ENCODE results near the gene CDC23. TPM values are rescaled to one million over a fixed set of nuclear protein-coding genes. Genes with fewer than 3 reads are reported as not detected.

Gene CDC23
- total RNA-seq, 1 experiment from 2014 or later: 41.3 TPM

DNA sequence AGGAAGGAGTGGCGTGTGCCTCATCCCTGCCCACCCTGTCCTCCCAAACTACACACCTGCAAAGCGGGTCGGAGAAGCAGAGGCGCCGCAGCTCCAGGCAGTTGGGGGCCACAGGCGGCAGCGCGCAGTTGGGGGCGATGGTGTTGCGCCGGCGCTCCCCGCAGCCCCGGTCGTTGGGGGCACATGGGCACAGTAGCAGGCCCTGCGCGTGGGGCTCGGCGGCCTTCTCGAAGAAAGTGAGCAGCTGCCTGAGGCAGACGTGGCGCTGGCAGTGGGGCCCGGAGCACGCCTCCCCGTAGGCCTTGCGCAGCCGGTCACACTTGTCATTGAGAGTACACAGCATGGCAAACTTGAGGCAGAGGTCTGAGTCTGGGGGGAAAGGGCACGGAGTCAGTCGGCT is 44.5 kb upstream of the CDC23 start:
- Histone ChIP-seq H3K18ac (ENCODE audit: insufficient read length, low read depth, low read length) (no peak overlapping the region), H3K27ac (ENCODE audit: insufficient read length, low read depth, low read length) (no peak overlapping the region), H3K14ac (ENCODE audit: insufficient read depth, low read length) (no peak overlapping the region; the same call in 1 of the 2 replicates), H2AFZ (ENCODE audit: low read length) (no peak overlapping the region), H2BK120ac (ENCODE audit: low read depth, low read length, poor library complexity, severe bottlenecking) (no peak overlapping the region), H2AK5ac (ENCODE audit: insufficient read length, low read length) (no peak overlapping the region), H3K9ac (ENCODE audit: extremely low read depth, insufficient read length, low read length) (no peak overlapping the region), H3K23ac (ENCODE audit: insufficient read length, low read depth, low read length) (no peak overlapping the region), H4K91ac (ENCODE audit: insufficient read length, low read depth, low read length) (no peak overlapping the region), H3K9me3 (ENCODE audit: control insufficient read depth, low read depth, low read length) (no peaks in the 10 kb centered on the region), H3K4ac (ENCODE audit: low read depth, low read length) (no peak overlapping the region), H4K5ac (ENCODE audit: insufficient read length, low read depth, low read length) (no peak overlapping the region), H2BK12ac (ENCODE audit: insufficient read length, low read depth, low read length) (no peak overlapping the region), H3T11ph (ENCODE audit: low read length) (no peak overlapping the region), H2BK15ac (ENCODE audit: low read depth, low read length) (no peak overlapping the region; the same call in 1 of the 2 replicates), H3K56ac (ENCODE audit: insufficient read length, low read depth, low read length) (no peak overlapping the region), H2BK5ac (ENCODE audit: insufficient read length, low read length) (no peak overlapping the region), H3K4me1 (ENCODE audit: insufficient read depth, low read length) (no peaks in the 10 kb centered on the region), H3K23me2 (ENCODE audit: insufficient read length, low read depth, low read length, poor library complexity, severe bottlenecking) (peaks cover 2% of the 10 kb centered on the region), H2BK20ac (ENCODE audit: low read depth, low read length, poor library complexity, severe bottlenecking) (no peak overlapping the region), H3K4me2 (ENCODE audit: insufficient read depth, insufficient read length, low read length) (no peak overlapping the region), H3K79me2 (ENCODE audit: insufficient read depth, low read length) (no peaks in the 10 kb centered on the region), H4K20me1 (ENCODE audit: control insufficient read depth, insufficient read depth, insufficient read length) (no peaks in the 10 kb centered on the region), H4K8ac (replicated peaks; ENCODE audit: insufficient read length, low read depth, low read length) (no peak overlapping the region), H3K27me3 (ENCODE audit: insufficient read depth, low read length) (no peaks in the 10 kb centered on the region), H3K79me1 (ENCODE audit: insufficient read depth, low read depth, low read length, poor library complexity, severe bottlenecking) (no peaks in the 10 kb centered on the region)
- peaks cover 4 to 7% of the 10 kb centered on the region in 2 experiments; a peak in 3 of 4 replicates for H3K4me1 Mint-ChIP-seq
- no peak for DNase-seq
- WGBS (ENCODE audit: extremely low coverage, insufficient read length, low lambda C conversion rate): no CpG with 5 or more reads among the region's 29 CpGs
- TF ChIP-seq CTCF (conservative IDR thresholded peaks at IDR 0.05): no peak
- no peak overlapping the region for H3K27ac Mint-ChIP-seq
- H3K27me3 Mint-ChIP-seq (ENCODE audit: low read depth): peaks cover 11% of the 10 kb centered on the region
- no peaks in the 10 kb centered on the region for H3K9me3 Mint-ChIP-seq
- H3K4me3 Mint-ChIP-seq: no peak overlapping the region
- H3K36me3 Mint-ChIP-seq (ENCODE audit: insufficient read depth in 1 of 3, low read depth in 3 of 3): no peaks in the 10 kb centered on the region

All from H9 (cell line).